NCI-H2196 (cell line): Measurements from ENCODE around the gene DSE.
A peak's percentile ranks its signal among the peaks of the same experiment; 100 is the strongest.

Source experiments
- DNase-seq: peaks from one replicate; lab custom pipeline; 2025; ENCODE audit not compliant: unreplicated experiment; lab: John Stamatoyannopoulos, UW

Gene DSE

DNA sequence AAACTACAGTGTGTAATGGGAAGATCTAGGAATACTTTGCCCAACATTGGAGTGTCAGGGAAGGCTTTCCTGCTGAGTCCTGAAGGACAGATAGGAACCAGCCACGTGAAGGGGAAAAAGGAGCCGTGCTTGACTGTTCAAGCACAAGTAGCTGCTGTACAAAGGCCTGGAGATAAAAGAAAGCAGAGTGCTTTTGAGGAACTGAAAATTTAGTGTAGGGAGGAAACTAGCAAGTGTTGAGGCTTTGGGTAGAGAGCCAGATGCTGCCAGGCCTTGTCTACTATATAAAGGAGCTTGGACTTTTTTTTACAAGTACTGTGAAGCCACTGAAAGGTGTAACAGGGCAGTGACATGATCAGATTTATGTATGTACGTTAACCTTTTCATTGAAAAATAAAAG lies 39.0 kb downstream of the DSE start:
- no peak for DNase-seq

DNA sequence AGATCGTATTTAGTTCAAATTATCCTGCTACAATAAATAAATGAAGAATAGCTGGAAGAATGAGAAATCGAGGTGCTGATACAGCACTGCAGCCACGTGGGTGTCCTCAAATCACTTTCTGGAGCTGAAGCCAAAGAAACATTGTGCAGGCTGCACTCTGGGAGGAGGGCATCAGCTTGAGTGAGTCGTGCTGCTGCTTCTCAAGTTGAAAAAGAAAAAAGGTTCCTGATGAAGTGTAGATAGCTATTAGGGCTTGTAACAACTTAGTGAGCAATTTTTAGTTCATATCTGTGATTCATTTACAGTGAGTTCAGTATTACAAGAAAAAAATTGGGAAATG lies 40.5 kb downstream of the DSE start:
- DNase-seq = peak; percentile 14

DNA sequence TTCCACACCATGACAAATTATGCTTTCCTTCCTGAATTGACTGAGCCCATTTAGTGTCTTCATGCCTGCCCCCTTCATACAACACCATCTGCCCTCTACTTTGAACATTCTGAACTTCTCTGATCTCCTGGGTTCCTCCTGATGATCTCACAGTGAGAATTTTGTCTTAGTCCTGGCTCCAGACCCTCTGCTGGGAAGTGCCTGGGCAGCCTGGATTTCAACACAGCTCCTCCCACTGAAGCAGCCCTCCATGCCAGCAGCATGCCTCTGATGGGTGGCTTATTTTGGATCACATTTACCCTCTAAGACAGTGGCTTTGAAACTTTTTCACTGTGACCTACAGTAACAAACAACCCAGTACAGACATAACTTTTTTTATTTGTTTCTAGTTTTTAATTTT lies 41.5 kb downstream of the DSE start:
- DNase-seq = no peak

DNA sequence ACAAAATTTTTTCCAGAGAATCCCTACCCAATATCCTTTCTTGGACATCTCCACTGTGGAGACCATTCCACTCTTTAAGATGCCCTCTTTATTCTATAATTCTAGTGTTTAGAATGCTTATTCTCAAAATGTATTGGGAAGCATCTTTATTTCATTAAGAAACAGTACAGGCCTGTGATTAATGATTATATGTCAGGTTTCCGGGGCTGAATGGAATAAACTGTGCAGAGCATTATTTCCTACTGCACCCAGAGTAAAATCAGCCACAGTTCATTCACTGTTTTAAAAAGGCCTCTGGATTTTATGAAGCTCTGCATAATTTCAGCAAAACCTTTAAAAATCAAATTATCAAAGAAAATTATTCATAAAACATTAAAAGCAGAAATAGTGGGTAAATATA lies 42.6 kb downstream of the DSE start:
- DNase-seq = no peak

GRCh38 chr6:116417661-116418060 lies 46.9 kb downstream of the DSE start:
- DNase-seq = no peak

DNA sequence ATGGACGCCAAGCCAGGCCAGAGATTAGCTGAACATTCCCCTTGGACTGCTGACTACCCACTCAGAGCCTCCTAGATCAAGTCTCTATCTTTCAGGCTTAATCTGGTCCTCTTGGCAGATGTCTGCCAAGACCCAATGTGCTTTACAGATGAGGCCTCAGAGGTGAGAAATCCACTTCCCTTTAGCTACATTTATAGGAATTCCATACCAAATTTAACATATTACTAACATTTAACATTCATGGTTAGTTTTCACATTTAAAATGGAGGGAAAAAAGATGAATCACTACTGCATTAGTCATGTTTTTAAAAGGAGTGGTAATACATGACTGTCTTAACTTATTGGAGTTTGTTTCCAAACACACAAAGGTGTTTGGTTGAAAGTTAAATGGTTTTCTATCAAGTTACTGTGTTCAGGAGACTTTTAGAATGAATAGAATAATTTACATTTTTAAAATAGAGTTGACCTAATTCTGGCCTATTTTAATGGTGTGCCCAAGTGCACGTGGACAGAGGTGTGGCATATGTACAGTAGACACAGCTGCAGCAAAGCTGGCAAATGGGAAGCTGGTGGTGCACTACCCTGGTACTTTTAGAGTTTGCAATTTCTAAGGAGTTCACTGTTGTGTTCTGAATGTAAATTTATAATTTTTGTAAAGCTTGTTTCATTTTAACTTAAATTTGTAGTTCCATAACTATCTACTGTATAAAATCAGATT lies 48.5 kb downstream of the DSE start:
- no peak for DNase-seq

DNA sequence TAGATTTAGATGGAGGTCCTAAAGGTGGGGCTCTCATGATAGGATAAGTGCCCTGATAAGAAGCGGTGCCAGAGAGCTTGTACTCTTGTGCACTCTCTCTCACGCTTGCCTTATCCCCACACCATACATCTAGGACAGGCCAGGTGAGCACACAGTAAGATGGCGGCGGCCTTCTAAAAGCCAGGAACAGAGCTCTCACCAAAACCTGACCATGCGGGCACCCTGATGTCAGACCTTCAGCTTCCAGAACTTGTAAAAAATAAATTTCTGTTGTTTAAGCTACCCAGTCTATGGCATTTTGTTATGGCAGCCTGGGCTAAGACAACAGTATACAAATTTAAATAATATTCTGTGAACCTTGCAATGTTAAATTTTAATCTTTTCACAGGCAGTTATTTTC lies 49.6 kb downstream of the DSE start:
- DNase-seq = no peak

DNA sequence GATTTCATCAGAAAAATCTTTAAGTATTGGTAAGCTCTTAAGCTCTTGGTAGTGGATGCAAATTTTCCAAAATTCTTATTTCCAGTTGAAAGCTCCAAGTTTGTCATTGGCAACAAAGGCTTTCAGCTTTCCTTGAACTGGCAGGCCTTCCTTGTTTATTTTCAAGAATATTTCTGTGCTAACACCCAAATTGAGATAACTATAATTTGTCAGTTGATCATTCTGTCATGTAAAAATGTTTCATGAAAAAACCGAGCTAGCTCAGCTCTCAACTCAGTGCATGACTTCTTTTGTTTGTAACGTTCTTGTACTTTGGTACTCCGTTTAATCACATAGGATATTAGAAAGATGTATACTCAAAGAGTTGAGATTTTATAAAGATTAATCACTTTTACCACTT lies 51.5 kb downstream of the DSE start:
- no peak for DNase-seq

GRCh38 chr6:116424001-116424400 lies 53.3 kb downstream of the DSE start:
- no peak for DNase-seq

DNA sequence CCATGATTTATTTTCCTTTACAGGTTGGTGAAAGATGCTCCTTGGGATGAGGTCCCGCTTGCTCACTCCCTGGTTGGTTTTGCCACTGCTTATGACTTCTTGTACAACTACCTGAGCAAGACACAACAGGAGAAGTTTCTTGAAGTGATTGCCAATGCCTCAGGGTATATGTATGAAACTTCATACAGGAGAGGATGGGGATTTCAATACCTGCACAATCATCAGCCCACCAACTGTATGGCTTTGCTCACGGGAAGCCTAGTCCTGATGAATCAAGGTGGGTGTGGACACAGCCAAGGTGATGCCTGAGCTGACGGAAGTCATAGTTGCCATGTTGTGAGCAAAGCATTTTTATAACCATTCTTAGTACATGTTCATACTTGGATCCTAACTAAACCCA lies 55.8 kb downstream of the DSE start:
- DNase-seq = no peak

DNA sequence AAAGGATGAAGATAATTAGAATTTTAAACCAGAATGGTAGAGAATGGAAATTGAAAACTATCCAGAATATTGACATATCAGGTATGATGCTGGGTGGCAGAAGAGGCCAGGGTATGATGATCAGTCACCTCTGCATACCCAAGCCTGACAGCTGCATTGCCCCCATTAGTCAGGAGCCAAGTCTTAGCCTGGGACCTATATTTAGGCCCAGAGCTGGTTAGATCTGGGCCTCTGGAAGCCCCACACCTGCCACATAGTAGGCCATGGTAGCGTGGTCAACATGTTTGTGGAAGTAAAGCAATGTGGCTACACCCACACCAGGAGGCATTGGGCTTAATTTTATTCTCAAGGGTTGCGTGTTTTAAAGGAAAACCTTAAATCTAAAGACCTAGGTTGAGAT lies 58.4 kb downstream of the DSE start:
- DNase-seq = no peak

GRCh38 chr6:116430860-116431259 lies 60.1 kb downstream of the DSE start:
- no peak for DNase-seq

DNA sequence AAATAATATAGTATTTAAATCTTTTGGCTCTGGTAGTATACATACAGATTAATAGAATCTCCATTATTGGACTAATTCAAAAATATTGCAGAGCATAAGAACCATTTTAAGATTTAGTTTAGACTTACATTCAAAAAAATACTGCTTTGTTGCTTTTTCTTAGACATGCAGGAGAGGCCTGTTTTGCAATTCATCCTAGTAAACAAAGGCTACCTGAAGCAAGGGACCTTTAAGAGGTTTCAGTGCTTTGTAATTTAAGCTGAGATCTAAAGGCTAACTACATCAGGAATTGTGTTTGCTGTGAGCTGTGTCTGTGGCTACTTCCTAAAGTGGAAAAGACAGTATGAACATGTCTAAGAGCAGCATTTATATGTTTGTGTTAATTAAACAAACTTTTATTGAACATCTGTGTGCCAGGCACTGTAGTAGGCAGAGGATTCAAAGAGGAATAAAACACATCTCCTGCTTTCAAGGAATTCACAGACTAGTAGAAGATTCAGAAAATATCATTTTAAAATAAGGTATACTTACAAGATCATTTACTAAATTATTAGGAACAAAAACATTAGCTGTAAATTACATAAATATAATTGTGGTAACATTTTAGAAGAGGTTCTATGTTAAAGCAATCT lies 61.3 kb downstream of the DSE start:
- no peak for DNase-seq

DNA sequence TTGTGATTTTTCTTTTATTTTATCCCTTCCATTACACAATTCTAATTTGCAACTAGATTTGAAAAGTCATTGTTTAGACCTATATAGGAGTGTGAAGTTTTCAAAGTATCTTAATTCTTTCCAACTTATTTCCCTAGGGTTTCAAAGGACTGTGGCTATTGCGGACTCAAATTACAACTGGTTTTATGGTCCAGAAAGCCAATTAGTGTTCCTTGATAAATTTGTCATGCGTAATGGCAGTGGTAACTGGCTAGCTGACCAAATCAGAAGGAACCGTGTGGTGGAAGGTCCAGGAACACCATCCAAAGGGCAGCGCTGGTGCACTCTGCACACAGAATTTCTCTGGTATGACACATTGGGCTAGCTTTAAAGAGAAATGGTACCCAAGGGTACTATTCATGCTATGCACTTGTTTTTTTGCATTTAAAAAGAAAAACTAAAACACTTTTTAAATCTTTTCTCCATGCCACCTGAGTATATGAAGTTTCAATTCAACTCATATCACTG lies 62.5 kb downstream of the DSE start:
- DNase-seq = no peak

- DNase-seq = no peak
These were observed 63.4 kb downstream of the DSE start for GRCh38 chr6:116434056-116434725.

GRCh38 chr6:116436586-116436985 lies 65.8 kb downstream of the DSE start:
- no peak for DNase-seq

GRCh38 chr6:116437656-116438055 lies 66.9 kb downstream of the DSE start:
- DNase-seq = no peak

DNA sequence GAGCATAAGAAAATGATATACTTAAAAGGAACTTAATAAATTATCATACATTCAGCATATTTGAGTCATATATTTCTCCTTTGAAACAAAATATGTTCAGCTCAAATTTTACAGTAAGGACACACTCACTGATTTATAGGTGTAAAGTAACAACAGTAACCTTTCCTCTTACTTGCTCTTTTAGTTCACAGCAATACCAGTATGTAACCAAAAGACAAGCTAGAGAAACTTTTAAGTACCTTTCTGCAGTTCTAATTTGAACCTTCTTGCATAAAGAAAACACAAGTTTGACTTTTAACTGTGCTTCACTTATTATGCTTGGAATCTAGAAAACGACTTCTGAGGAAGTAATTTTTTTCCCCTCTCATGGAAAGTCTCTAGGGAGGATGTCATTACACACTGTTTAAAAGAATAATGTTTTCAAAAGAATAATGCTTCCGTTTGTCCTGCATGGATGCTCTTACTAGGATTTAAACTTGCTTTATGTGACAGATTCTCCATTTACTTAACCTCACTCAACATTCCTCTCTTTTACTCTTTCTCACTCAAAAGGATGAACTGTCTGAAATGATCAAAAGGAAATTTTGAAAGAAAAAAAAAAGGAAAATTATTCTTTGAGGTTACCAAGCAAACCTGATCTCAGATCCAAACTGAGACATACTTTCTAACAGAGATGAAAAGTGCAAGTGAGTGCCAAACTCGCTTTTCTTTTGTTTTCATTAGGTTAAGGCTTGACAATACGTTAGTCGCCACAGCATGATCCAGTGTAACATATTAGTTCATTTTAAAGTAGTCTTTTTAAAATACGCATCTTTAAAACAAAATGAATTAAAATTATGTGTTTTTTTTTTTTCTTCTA lies 68.1 kb downstream of the DSE start:
- no peak for DNase-seq

DNA sequence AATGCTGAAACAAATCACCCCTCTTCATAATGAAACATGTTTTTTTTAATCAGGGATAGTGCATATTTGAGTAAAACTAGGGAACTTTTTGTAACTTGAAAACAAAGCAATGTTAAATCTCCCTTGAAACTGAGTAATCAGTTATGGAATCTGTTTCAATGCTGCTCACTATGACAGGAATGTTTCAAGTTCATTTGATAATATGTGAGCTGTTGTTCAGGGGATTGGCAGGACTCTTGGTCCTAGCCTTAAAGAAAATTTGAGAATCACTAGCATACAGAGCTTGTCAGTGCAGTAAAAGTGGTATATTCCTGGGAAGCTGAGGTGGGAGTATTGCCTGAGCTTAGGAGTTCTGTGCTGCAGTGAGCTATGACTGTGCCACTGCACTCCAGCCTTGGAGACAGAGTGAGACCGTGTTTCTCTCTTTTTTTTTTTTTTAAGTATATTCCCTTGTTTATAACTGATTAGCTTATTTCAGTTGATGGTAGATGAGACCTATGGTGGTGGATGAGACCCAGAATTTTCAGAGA lies 68.8 kb downstream of the DSE start:
- DNase-seq = no peak

DNA sequence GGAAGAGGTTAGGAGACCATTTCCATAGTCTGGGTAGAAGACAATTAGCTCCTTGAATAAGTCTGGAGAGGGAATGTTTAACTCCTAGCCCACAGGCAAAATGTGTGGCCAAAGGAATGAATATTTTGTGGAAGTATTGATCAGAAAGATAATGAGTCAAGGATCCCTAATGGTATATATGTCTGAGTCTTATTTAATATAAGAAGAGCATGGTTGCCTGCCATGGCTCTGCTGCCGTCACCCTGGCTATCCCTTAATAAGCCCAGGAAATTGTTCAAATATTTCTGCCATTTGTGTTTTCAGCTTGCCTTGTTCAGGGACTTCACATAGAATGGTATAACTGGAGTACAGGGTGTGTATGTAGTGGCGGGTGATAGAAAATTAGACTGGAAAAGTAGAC lies 72.4 kb downstream of the DSE start:
- no peak for DNase-seq

GRCh38 chr6:116444092-116444491 lies 73.3 kb downstream of the DSE start:
- no peak for DNase-seq
